ENCODE data around the gene VPS25. TPM values are rescaled to one million over a fixed set of nuclear protein-coding genes. Genes with fewer than 3 reads are reported as not detected.

VPS25 gene
- total RNA-seq, 4 donors from 2014 or later: 34.5 to 43.9 (median 38.0) TPM

- Histone ChIP-seq H3K9me3 (no peaks in the 10 kb centered on the region), H3K4me3 (peak overlapping the region; percentile 64 to 65 (median 64)), H3K36me3 (no peaks in the 10 kb centered on the region), H3K4me1 (peaks cover 25 to 43% (median 41%) of the 10 kb centered on the region in 4 donors), H3K27me3 (peaks cover 0 to 33% (median 10%) of the 10 kb centered on the region in 4 donors), H3K27ac (replicated peaks in 1 of 4) (peak overlapping the region; percentile 66 to 75 (median 74))
- 58% methylated on average over 11 of the region's 11 CpGs for WGBS
- DNase-seq (ENCODE audit: extremely low spot score): no peak
- intact Hi-C loops (cut with DNase I): no loop called here
- no peak for TF ChIP-seq CTCF (IDR thresholded peaks at IDR 0.05)
- TF ChIP-seq POLR2AphosphoS5 (IDR thresholded peaks at IDR 0.05): no peak
- no peak for TF ChIP-seq POLR2A (IDR thresholded peaks at IDR 0.05; ENCODE audit: low read depth)
- no peak for TF ChIP-seq EP300 (IDR thresholded peaks at IDR 0.05)
Measured at GRCh38 chr17:42759982-42760651, 13.1 kb upstream of the VPS25 start.

DNA sequence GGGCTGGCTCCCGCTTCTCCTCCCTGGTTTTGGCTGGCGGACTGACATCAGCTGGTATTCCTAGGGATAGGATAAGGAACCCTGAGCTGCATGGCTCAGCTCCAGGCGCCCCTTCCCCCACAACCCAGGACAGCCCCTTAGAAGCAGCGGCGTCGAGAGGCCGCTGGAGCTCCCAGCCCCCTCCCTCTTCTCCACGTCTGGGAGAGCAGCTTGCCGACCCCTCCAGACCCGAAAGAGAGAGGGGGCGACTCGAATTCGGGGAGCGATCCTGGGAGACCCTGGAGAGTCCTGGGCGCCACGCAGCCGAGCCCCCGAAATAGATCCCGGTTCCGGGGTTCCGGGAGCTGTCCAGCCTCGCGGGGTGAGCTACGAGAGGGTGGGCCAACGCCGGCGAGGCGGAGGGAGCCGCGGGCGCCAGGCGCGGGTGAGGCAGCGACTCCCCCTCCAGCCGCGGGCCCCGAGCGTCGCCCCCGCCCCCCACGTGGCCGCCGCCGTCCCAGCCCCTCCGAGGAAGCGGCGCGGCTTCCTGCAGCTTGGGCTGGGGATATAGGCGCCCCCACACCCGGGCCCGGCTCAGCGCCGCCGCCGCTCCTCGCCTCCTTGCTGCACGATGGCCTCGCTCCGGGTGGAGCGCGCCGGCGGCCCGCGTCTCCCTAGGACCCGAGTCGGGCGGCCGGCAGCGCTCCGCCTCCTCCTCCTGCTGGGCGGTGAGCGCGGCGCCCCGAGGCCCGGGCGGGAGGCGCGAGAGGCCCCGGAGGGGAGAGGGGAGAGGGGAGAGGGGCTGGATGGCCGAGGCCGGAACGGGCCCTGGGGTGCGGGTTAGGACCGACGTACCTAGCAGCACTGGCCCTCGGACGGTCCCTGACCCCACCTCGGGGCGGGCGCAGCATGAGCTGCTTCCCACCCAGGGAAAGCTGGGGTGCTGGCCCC, 12.3 kb upstream of the VPS25 start, which contains the start of gene RAMP2:
Gene RAMP2 (plus strand): TSS at position 576 of the 930 bp plus-strand sequence. CDS start 35 bp downstream, at position 611.
- Histone ChIP-seq H3K36me3 (no peaks in the 10 kb centered on the region), H3K9me3 (no peaks in the 10 kb centered on the region), H3K27me3 (peaks cover 0 to 33% (median 10%) of the 10 kb centered on the region in 4 donors), H3K4me3 (peak within 1 kb of the TSS; percentile 64 to 65 (median 64)), H3K27ac (replicated peaks in 1 of 4) (peak within 1 kb of the TSS; percentile 66 to 75 (median 74)), H3K4me1 (peaks cover 25 to 43% (median 41%) of the 10 kb centered on the region in 4 donors)
- DNase-seq (ENCODE audit: extremely low spot score): no peak
- WGBS: 9% methylated on average over 30 of the region's 92 CpGs
- intact Hi-C loops (cut with DNase I): no loop called here
- TF ChIP-seq POLR2AphosphoS5 (IDR thresholded peaks at IDR 0.05) (no peak), EP300 (IDR thresholded peaks at IDR 0.05) (no peak), POLR2A (IDR thresholded peaks at IDR 0.05; ENCODE audit: low read depth) (no peak), CTCF (IDR thresholded peaks at IDR 0.05) (peak in 1 of 3 experiments; percentile 13)

DNA sequence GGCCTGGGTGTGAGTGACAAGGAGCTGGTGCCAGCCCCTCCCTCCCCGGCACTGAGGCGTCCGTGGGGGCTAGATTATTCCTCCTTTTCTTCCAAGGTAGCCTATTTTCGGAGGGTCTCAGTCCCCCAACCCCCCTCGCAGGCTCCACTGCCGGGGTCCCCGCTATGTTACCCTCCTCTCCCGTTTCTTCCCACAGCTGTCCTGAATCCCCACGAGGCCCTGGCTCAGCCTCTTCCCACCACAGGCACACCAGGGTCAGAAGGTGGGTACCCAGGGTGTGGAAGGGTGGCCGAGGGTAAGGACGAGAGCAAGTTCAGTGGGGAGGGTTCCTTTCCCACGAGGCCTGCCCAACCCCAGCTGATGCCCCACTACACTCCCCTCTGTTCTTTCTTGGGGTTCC, 11.6 kb upstream of the VPS25 start:
- Histone ChIP-seq H3K27ac (replicated peaks in 1 of 4) (peak overlapping the region; percentile 66 to 75 (median 74)), H3K36me3 (no peaks in the 10 kb centered on the region), H3K4me3 (peak overlapping the region; percentile 64 to 65 (median 64)), H3K27me3 (peaks cover 0 to 33% (median 10%) of the 10 kb centered on the region in 4 donors), H3K9me3 (no peaks in the 10 kb centered on the region), H3K4me1 (peaks cover 25 to 43% (median 41%) of the 10 kb centered on the region in 4 donors)
- intact Hi-C loops (cut with DNase I): loop anchor here (2.0 kb wide), 1 partner anchor 41 kb away; no protein-coding TSS in a partner anchor
- no peak for DNase-seq (ENCODE audit: extremely low spot score)
- WGBS: 32% methylated on average over 11 of the region's 12 CpGs
- no peak for TF ChIP-seq POLR2A (IDR thresholded peaks at IDR 0.05; ENCODE audit: low read depth)
- no peak for TF ChIP-seq EP300 (IDR thresholded peaks at IDR 0.05)
- TF ChIP-seq CTCF (IDR thresholded peaks at IDR 0.05): no peak
- TF ChIP-seq POLR2AphosphoS5 (IDR thresholded peaks at IDR 0.05): no peak

- intact Hi-C loops (cut with DNase I): no loop called here
- H3K9me3 ChIP-seq: no peaks in the 10 kb centered on the region
- no peak overlapping the region for H3K4me3 ChIP-seq
- peaks cover 21 to 27% (median 25%) of the 10 kb centered on the region in 4 donors for H3K4me1 ChIP-seq
- no peak for TF ChIP-seq EP300 (IDR thresholded peaks at IDR 0.05)
- no peak for TF ChIP-seq CTCF (IDR thresholded peaks at IDR 0.05)
- TF ChIP-seq POLR2A (IDR thresholded peaks at IDR 0.05; ENCODE audit: low read depth): no peak
- no peak for TF ChIP-seq POLR2AphosphoS5 (IDR thresholded peaks at IDR 0.05)
- no peaks in the 10 kb centered on the region for H3K36me3 ChIP-seq
- 88% methylated on average over 5 of the region's 6 CpGs for WGBS
- DNase-seq (ENCODE audit: extremely low spot score): no peak
- peaks cover 0 to 31% (median 6%) of the 10 kb centered on the region in 4 donors for H3K27me3 ChIP-seq
- H3K27ac ChIP-seq (replicated peaks in 1 of 4): no peak overlapping the region
Measured at GRCh38 chr17:42766124-42766523, 7.1 kb upstream of the VPS25 start.
